Dedifferentiated amniotic fluid mesenchymal stem cell (primary cell): ENCODE data around the gene CACNA1G.

Experiments
- DNase-seq: peaks from one replicate; pipeline ENCODE4 v3.0.0-alpha.2; 2016; ENCODE audit errors: extremely low spot score

Gene CACNA1G

GRCh38 chr17:50587571-50587970, 27.1 kb downstream of the CACNA1G start:
- DNase-seq, result no peak

DNA sequence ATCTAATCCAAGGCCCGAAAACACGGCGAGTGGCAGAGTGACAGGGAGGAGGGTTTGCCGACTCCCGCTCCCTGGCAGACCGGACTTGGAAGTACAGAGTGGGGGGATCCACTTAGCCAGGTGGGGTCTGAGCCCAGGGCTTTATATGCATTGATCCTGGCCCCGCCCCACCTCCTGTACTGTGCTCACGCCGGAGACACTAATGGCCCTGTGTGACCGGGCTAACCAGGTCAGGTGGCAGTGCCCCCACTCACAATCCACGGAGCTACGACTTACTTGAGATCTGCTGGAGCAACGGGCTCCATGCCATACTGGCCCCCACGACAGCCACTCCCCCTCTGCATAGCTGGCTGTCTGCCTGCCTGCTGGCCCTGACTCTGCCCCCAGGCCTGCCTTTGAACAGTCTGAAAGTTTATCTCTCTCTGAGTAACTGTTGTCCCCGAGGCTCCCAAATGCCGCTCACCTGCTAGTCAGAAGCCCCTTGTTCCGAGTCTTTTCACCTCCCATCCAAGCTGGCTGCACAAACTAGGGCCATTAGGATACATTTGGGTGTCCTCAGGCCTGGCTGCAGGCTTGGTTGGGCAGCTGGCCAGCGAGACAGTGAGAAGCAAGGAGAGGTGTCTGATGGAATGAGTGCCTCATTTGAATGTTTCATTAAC, 28.0 kb downstream of the CACNA1G start:
- no peak for DNase-seq

DNA sequence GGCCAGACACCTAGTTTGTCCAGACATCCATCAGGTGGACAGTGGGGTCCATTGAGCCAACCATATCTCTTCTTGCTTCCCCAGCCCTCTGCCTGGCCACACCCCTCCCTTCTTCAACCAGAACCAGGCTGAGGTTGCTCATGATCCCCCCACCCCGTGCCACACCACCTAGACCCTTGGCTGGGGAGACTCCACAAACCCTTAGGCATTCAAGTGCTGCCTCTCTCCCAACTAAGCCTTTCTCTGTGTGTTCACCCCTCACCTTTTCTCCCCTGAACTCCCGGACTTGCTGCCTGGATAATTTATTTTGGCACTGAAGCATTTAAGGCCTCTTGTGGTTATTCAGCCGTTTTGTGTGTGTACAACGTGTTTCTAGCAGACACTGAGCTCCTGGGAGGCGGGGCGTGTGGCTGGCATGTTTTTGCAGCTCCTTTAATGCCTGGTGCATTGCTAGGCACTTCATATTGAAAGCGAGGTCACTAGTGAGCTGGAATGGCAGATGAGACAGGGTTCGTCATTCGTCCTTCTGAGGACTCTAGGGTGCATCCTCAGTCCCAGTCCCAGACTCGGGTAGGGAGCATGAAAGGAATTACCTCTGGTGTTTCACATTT, 28.7 kb downstream of the CACNA1G start:
- DNase-seq, result no peak

- no peak for DNase-seq
Observed at GRCh38 chr17:50590946-50591737, 30.6 kb downstream of the CACNA1G start.

- DNase-seq, result no peak
Observed at GRCh38 chr17:50593321-50593720, 32.8 kb downstream of the CACNA1G start.

- no peak for DNase-seq
Observed at GRCh38 chr17:50594128-50594823, 33.8 kb downstream of the CACNA1G start.

GRCh38 chr17:50594892-50595291, 34.4 kb downstream of the CACNA1G start:
- no peak for DNase-seq

GRCh38 chr17:50596191-50597037, 35.9 kb downstream of the CACNA1G start:
- no peak for DNase-seq

- DNase-seq, result no peak
Observed at GRCh38 chr17:50598487-50598886, 38.0 kb downstream of the CACNA1G start.

GRCh38 chr17:50599606-50600005, 39.1 kb downstream of the CACNA1G start:
- no peak for DNase-seq

DNA sequence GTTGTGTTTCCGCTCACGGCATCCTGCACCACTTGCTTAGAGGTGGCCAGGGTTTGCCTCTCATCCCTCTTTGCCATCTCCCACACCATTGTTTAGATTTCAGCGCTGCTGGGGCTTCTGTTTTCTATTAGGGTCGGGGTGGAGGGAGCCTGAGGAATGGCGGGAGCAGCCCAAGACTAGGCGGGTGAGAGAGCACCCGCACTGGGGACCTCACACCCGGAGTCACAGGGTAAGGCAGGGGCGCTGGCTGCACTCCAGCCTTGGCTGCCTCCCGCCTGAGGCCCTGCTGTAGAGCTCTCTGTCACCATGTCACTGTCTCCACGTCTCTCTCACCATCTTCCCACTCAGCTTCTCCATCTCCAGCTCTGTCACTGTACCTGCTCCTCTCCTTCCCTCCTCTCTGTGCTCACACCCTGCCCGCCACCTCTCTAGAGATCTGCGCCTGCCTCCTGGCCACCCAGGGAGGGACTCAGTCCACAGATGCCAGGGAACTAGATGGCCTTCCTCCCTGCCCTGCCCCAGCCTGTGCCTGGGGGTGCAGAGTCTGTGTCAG, 41.4 kb downstream of the CACNA1G start:
- no peak for DNase-seq

DNA sequence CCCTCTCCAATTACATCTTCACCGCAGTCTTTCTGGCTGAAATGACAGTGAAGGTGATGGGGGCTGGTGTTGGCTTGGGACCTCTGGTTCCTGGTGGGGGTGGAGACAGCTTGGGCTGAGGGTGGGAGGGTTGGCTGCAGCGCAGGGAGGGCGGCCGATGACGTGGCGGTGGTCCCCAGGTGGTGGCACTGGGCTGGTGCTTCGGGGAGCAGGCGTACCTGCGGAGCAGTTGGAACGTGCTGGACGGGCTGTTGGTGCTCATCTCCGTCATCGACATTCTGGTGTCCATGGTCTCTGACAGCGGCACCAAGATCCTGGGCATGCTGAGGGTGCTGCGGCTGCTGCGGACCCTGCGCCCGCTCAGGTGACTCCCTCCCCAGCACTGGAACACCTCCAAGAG, 42.3 kb downstream of the CACNA1G start:
- no peak for DNase-seq

DNA sequence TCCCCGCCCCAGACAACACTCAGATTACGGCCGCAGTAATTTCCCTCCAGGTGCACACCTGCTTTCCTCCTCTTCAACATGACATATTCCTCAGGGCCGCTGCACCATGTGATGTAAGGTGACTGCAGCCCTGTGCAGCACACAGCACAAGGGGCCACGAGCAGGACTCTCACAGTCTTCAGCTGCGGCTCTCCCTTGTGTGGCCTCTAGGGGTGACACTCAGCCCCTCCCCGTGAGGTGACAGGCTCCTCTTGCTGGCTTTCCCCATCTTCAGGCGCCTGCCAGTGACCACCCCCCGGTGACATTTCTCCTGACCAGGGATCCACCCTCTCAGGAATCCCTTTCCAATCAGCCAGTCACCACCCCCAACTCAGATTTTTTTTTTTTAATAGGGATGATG, 42.8 kb downstream of the CACNA1G start:
- DNase-seq, result no peak

DNA sequence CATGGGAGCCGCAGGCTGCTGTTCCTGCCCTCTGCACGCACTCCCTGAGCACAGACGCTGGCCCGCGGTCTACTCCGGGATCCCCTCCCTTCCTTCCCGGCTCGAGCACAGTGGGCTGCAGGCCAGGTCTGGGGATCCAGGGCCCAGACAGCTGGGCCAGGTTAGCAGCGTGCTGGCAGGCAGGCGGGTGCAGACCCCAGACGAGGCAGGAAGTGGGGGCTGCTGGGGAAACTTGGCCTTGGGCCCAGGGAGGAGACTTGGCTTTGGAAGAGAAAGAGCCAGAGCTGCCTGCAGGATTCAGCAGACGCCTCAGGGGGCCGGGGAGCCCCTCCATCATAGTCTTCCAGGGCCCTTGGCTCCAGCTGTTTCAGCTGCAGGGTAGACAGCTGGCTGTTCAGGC, 44.0 kb downstream of the CACNA1G start:
- DNase-seq, result peak; percentile 25

DNA sequence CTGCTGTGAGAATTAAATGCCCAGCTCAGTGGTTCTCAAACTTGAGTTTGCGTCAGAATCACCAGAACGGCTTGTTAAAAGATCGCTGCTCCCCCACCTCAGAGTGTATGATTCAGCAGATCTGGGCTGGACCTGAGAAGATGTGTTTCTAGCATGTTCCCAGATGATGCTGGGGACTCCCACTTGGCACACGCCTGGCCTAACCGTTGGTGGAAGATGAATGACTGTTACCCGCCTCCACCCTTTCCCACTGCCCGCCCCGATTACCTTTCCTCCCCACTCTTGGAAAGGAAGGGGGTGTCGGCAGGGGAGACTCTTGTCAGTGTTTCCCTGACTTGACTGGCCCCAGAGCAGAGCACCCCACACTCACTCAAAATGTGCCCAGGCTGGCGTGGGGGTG, 44.9 kb downstream of the CACNA1G start:
- no peak for DNase-seq

DNA sequence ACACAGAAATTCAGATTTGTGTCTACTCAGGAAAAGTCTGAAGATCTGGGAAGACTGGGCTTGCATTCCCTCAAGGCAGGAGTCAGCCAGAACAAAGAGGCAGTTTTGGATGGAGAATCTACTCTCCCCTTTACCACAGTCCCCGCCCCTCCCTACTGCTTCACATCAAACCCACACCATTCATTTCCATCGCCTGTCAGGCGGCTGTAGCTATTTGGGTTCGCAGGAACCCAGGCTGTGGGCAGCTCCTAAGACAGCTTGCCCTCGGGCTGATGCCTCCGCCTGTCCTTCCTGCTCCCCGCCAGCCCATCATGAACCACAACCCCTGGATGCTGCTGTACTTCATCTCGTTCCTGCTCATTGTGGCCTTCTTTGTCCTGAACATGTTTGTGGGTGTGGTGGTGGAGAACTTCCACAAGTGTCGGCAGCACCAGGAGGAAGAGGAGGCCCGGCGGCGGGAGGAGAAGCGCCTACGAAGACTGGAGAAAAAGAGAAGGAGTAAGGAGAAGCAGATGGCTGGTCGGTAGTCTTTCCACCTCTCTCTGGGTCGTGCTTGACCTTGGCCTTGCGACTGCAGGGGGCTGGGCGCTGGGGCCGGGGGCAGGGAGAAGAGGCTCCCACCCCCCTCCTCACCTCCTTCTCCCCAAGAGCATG, 47.1 kb downstream of the CACNA1G start:
- no peak for DNase-seq

DNA sequence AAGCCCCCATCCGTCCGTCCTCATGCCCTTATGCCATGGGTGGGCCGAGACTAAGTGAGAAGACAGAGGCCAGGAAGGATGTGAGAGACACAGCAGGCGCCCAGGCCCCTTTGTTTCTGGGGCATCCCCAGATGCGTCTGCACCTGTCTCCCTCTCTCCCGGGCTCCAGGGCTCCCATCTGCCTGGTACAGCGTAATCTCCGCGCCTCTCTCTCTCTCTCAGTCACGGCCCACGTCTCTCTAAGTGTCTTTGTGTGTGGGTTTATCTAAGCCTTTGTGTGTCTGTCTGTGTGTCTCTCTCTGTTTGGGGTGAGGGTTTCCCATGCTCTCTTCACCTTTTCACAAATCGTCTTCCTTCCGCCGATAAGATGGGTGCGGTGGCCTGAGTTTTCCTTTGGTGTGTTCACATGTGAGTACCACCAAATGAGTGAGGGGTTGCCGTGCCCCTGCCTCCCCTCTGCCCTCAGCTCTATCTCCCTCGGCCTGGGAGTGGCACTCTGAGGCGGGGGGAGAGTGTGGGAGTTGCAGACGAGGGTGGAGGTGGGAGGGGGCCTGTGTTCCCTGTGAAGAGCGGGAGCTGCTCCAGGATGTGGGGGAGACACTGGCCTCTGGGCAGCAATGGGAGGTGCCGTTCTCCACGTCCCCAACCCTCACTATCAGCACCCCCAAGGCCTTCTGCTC, 48.3 kb downstream of the CACNA1G start:
- no peak for DNase-seq

DNA sequence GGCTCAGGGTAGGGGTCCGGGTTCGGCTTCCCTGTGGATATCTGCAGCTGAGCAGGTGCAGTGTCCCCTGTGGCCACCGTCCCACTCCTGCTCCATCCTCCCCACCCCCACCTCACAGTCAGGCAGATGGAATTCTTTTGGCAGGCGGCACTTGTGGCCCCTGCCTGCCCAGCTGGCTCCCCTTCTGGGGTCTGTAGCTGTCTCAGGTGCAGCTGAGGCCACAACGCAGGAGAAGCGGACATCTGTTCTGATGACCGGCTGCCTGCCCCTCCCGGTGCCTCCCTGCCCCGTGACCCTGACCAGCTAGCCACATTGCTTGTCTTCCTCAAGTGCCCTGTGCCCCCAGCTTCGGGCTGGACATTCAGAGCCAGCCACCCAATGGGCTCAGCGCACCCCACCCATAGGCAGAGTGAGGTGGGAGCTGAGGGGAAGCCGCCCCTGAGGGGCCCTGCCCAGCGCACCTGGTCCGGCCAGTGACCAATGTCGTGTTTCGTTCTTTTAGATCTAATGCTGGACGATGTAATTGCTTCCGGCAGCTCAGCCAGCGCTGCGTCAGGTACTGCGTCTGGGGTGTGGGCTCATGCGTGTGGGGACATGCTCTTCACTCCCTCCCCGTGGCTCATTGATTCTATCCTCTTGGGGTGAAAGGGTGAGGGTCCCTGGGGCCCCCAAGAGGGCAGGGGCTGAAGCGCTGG, 49.0 kb downstream of the CACNA1G start:
- no peak for DNase-seq

DNA sequence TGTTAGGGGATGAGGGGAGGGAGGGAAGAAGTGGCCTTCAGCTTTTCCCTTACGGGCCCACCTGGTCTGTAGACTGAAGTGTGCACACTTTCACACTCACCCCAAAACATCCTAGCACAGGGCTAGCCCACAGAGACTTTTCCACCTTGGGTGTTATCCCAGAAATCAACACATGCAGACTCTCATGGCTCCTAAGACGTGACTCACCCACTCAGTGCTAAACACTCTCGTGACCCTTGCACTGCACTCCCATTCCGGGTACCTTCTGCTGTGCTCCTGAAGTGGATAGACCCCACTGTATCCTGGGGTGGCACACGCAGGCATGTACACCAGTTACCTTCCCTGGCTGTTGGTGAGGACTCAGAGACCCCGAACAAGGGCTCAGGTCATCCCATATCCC, 51.1 kb downstream of the CACNA1G start:
- no peak for DNase-seq
